GM19455 (cell line): ENCODE results near the gene ETV3L.
"Not testable (repeated sequence)": the region's sequence is repeated elsewhere in the genome, so short reads cannot be mapped to it uniquely, and the experiment has no call there.

Experiments
- ATAC-seq: cut with Tn5 transposase; IDR thresholded peaks from one replicate; pipeline ENCODE4 v1.9.1; 2021; ENCODE audit not compliant: unreplicated experiment

ETV3L gene

GRCh38 chr1:157105988-157106812 is 6.6 kb upstream of the ETV3L start:
- ATAC-seq = no peak

GRCh38 chr1:157105298-157105987 is 5.8 kb upstream of the ETV3L start:
- no peak for ATAC-seq

GRCh38 chr1:157104598-157105293 is 5.1 kb upstream of the ETV3L start:
- no peak for ATAC-seq

GRCh38 chr1:157103268-157103667 is 3.7 kb upstream of the ETV3L start:
- no peak for ATAC-seq

GRCh38 chr1:157101149-157101548 is 1.5 kb upstream of the ETV3L start:
- ATAC-seq = no peak

- not testable (repeated sequence) for ATAC-seq
Observed at GRCh38 chr1:157098987-157099632, 498 bp downstream of the ETV3L start.

- no peak for ATAC-seq
Observed at GRCh38 chr1:157098519-157098918, 1.1 kb downstream of the ETV3L start.

- ATAC-seq = no peak
Observed at GRCh38 chr1:157097692-157098091, 1.9 kb downstream of the ETV3L start.

GRCh38 chr1:157096881-157097280 is 2.7 kb downstream of the ETV3L start:
- no peak for ATAC-seq

GRCh38 chr1:157095551-157095950 is 4.1 kb downstream of the ETV3L start:
- no peak for ATAC-seq

- no peak for ATAC-seq
Observed at GRCh38 chr1:157095091-157095490, 4.5 kb downstream of the ETV3L start.

- no peak for ATAC-seq
Observed at GRCh38 chr1:157092831-157093230, 6.8 kb downstream of the ETV3L start.

GRCh38 chr1:157091668-157092273 is 7.8 kb downstream of the ETV3L start:
- ATAC-seq = no peak

GRCh38 chr1:157091186-157091585 is 8.4 kb downstream of the ETV3L start:
- no peak for ATAC-seq

- no peak for ATAC-seq
Observed at GRCh38 chr1:157090771-157091170, 8.8 kb downstream of the ETV3L start.

GRCh38 chr1:157090196-157090647 is 9.4 kb downstream of the ETV3L start:
- ATAC-seq = peak; percentile 63

- no peak for ATAC-seq
Observed at GRCh38 chr1:157089789-157090188, 9.8 kb downstream of the ETV3L start.

GRCh38 chr1:157088607-157089006 is 11.0 kb downstream of the ETV3L start:
- ATAC-seq = no peak

- no peak for ATAC-seq
Observed at GRCh38 chr1:157087030-157087429, 12.6 kb downstream of the ETV3L start.

GRCh38 chr1:157086299-157086698 is 13.3 kb downstream of the ETV3L start:
- no peak for ATAC-seq

GRCh38 chr1:157085421-157085820 is 14.2 kb downstream of the ETV3L start:
- ATAC-seq = no peak
